ENCODE data around the gene AAR2.

The AAR2 gene

DNA sequence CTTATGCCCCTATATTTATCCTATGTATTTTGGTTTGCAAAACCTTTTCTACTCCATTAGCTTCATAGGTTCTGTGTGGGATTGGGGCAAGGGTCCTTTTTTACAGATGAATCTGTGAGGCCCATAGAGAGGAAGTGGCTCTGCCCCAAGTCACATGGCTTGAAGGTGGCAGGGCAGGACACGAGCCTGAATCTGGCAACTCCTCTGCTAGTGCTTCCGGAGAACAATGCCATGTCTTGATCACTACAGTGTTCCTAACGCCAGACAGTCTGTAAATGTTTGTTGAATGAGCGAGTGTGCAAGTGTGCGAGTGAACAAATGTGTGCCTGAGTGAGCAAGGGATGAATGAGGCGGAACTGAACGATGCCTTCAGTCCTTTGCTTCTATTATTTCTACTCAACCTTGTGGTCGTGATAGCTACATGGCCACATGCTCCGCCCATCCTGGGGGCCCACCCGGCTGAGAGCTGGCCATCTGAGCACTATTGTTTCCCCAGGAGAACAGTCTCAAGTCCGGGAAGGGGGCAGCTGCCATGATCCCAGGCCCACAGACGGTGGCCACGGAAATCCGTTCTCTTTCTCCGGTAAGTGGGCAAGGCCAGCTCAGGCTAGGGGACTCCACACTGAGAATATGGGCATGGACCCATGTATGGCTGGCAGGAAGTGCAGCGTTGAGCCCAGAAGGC lies 17.8 kb upstream of the AAR2 start:
- Histone ChIP-seq H3K9me3 (ENCODE audit: control insufficient read depth, low read length) (no peaks in the 10 kb centered on the region), H3K27ac (ENCODE audit: low read depth, low read length, severe bottlenecking) (no peak overlapping the region), H3K36me3 (ENCODE audit: control insufficient read depth, insufficient read depth, low read length) (peaks cover 12% of the 10 kb centered on the region), H3K4me3 (ENCODE audit: extremely low read depth, insufficient read depth, low read length, poor library complexity, severe bottlenecking) (no peak overlapping the region), H3K4me1 (ENCODE audit: control insufficient read depth, insufficient read depth, low read length, poor library complexity, severe bottlenecking) (no peaks in the 10 kb centered on the region)
- WGBS, 2 experiments (ENCODE audit: insufficient coverage in 2 of 2), result 91% methylated on average over 14 to 16 of the region's 16 CpGs

DNA sequence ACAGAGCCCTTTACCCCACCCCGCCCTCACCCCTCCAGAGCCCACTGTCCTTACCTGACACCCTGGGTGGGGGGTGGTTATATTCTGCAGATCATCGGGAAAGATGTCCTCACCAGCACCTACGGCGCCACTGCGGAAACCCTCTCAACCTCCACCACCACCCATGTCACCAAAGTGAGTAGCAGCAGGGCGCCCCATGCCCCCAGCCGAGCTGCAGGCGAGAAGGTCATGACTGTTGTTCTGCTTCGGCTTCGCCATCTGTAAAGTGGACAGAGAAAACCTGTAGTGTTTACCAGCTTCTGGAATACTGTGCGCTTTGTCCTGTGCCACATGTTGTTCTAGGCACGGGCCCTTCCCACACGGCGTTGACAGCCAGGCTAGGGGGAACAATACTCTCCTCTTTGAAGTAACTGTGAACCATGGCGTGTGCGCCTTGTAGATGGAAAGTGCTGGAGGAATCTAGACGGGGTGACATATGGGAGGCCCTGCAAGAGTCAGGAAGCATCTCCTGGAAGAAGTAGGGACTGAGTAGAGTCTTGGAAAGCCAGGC lies 16.5 kb upstream of the AAR2 start:
- Histone ChIP-seq H3K27ac (ENCODE audit: low read depth, low read length, severe bottlenecking) (no peak overlapping the region), H3K9me3 (ENCODE audit: control insufficient read depth, low read length) (no peaks in the 10 kb centered on the region), H3K4me3 (ENCODE audit: extremely low read depth, insufficient read depth, low read length, poor library complexity, severe bottlenecking) (no peak overlapping the region), H3K4me1 (ENCODE audit: control insufficient read depth, insufficient read depth, low read length, poor library complexity, severe bottlenecking) (no peaks in the 10 kb centered on the region), H3K36me3 (ENCODE audit: control insufficient read depth, insufficient read depth, low read length) (peaks cover 12% of the 10 kb centered on the region)
- WGBS, 2 experiments (ENCODE audit: insufficient coverage in 2 of 2), result 97 to 98% methylated on average over 9 to 12 of the region's 17 CpGs

DNA sequence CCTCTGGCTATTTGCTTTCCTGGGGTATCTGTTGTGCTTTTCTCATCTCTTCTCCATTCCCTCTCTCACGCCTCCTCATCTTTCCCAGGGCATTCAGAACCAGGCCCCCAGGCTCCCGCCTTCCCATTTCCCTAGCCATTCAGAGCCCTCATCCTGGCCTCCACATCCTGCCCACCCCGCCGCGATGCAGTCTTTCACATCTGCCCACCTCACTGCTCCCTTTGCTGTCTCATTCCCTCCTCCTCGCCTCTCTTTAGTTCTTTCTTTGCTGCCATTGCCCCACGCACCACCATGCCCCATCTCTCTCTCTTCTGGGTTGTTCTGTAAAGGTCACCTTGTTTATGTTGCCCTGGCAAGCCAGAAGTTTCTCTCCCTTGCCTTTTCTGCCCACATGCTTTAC lies 10.6 kb upstream of the AAR2 start:
- H3K36me3 ChIP-seq (ENCODE audit: control insufficient read depth, insufficient read depth, low read length), result peaks cover 7% of the 10 kb centered on the region
- no peak overlapping the region for H3K4me3 ChIP-seq (ENCODE audit: extremely low read depth, insufficient read depth, low read length, poor library complexity, severe bottlenecking)
- 78 to 84% methylated on average over 6 to 7 of the region's 7 CpGs for WGBS, 2 experiments (ENCODE audit: insufficient coverage in 2 of 2)
- no peaks in the 10 kb centered on the region for H3K9me3 ChIP-seq (ENCODE audit: control insufficient read depth, low read length)
- no peak overlapping the region for H3K27ac ChIP-seq (ENCODE audit: low read depth, low read length, severe bottlenecking)
- H3K4me1 ChIP-seq (ENCODE audit: control insufficient read depth, insufficient read depth, low read length, poor library complexity, severe bottlenecking), result no peaks in the 10 kb centered on the region

DNA sequence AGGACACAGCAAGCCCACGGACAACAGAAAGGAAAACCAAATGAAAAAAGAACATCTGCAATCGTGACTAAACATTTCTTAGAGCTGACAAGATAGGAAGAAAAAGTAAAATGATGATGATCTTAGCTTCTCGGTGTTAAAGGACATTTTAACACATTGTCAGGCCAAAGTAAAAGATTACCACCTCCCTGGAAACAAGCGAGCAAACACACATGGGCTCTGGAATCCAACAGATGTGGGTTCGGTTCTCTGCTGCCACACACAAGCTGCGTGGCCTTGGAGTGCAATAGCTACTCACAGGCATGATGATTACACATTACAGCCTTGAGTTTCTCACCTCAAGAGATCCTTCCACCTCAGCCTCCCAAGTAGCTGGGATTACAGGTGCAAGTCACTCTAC lies 7.5 kb upstream of the AAR2 start:
- Histone ChIP-seq H3K4me1 (ENCODE audit: control insufficient read depth, insufficient read depth, low read length, poor library complexity, severe bottlenecking) (no peaks in the 10 kb centered on the region), H3K36me3 (ENCODE audit: control insufficient read depth, insufficient read depth, low read length) (no peaks in the 10 kb centered on the region), H3K27ac (ENCODE audit: low read depth, low read length, severe bottlenecking) (no peak overlapping the region), H3K4me3 (ENCODE audit: extremely low read depth, insufficient read depth, low read length, poor library complexity, severe bottlenecking) (no peak overlapping the region), H3K9me3 (ENCODE audit: control insufficient read depth, low read length) (no peaks in the 10 kb centered on the region)
- WGBS, 2 experiments (ENCODE audit: insufficient coverage in 2 of 2), result 87 to 95% methylated on average over 2 to 6 of the region's 6 CpGs

DNA sequence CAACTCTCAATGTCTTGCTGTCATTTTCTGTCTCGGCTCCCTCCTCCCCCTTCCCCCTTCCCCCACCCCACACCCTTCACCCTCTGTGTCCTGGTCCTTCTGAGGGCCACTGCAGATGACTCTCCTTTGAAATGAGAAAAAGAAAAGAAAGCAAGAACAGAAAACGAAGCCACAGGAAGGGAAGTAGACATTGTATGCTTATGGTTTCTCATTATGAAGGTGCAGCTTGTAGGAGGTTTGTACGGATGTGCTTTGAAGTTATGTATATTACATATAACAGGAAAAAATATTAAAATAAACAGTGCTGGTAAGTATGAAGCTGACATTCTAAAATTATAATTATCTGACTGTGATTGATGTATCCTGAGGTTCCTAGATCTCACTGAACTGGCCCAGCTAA lies 6.3 kb upstream of the AAR2 start:
- 71 to 83% methylated on average over 1 to 2 of the region's 3 CpGs for WGBS, 2 experiments (ENCODE audit: insufficient coverage in 2 of 2)
- no peak overlapping the region for H3K4me3 ChIP-seq (ENCODE audit: extremely low read depth, insufficient read depth, low read length, poor library complexity, severe bottlenecking)
- no peaks in the 10 kb centered on the region for H3K4me1 ChIP-seq (ENCODE audit: control insufficient read depth, insufficient read depth, low read length, poor library complexity, severe bottlenecking)
- H3K27ac ChIP-seq (ENCODE audit: low read depth, low read length, severe bottlenecking), result no peak overlapping the region
- no peaks in the 10 kb centered on the region for H3K36me3 ChIP-seq (ENCODE audit: control insufficient read depth, insufficient read depth, low read length)
- no peaks in the 10 kb centered on the region for H3K9me3 ChIP-seq (ENCODE audit: control insufficient read depth, low read length)

DNA sequence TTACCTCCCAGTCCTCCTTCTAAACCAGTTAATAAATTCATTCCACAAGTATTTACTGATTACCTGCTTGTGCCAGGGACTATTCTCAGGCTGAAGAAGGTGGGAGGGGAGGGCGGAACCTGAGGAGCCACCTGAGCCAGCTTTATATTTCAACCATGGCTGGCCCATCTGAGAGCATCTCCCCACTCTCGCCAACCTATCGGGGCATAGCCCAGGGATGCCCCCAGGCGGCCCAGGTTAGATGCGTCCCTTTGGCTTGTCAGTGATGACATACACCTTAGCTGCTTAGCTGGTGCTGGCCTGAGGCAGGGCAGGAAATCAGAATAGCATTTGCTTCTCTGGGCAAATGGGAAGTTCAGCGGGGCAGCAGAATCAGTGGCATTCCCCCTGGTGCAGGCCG lies 4.9 kb upstream of the AAR2 start:
- no peaks in the 10 kb centered on the region for H3K9me3 ChIP-seq (ENCODE audit: control insufficient read depth, low read length)
- no peaks in the 10 kb centered on the region for H3K36me3 ChIP-seq (ENCODE audit: control insufficient read depth, insufficient read depth, low read length)
- no peak overlapping the region for H3K27ac ChIP-seq (ENCODE audit: low read depth, low read length, severe bottlenecking)
- H3K4me1 ChIP-seq (ENCODE audit: control insufficient read depth, insufficient read depth, low read length, poor library complexity, severe bottlenecking), result no peaks in the 10 kb centered on the region
- no peak overlapping the region for H3K4me3 ChIP-seq (ENCODE audit: extremely low read depth, insufficient read depth, low read length, poor library complexity, severe bottlenecking)
- WGBS, 2 experiments (ENCODE audit: insufficient coverage in 2 of 2), result 83 to 91% methylated on average over 6 to 7 of the region's 7 CpGs

DNA sequence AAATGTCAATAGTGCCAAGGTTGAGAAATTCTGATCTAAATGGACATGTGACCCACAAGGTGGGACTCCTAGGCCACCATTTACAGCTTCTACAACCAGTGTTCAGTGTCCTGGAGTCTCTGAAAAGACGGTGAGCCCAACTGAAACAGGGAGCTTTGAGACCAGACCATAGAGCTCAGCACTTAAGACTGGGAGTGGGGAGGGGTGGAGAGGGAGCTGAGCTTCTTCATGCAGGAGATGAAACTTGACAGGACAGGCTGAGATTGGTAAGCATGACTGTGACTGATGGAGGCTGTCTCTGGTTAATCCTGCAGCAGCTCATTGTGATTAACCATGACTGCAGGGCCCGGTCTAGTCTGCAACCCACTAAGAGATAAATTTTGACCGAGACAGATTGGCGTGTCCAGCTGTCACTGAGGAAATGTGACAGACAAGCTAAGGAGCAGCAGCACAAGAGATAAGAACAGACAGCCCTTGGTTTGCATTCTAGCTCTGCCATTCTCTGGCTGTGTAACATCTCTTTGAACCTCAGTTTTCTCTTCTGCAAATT lies 1.4 kb upstream of the AAR2 start:
- Histone ChIP-seq H3K36me3 (ENCODE audit: control insufficient read depth, insufficient read depth, low read length) (peaks cover 12% of the 10 kb centered on the region), H3K27ac (ENCODE audit: low read depth, low read length, severe bottlenecking) (no peak overlapping the region), H3K4me1 (ENCODE audit: control insufficient read depth, insufficient read depth, low read length, poor library complexity, severe bottlenecking) (peaks cover 5% of the 10 kb centered on the region), H3K4me3 (ENCODE audit: extremely low read depth, insufficient read depth, low read length, poor library complexity, severe bottlenecking) (no peak overlapping the region), H3K9me3 (ENCODE audit: control insufficient read depth, low read length) (no peaks in the 10 kb centered on the region)
- WGBS, 2 experiments (ENCODE audit: insufficient coverage in 2 of 2), result 93 to 97% methylated on average over 4 of the region's 4 CpGs

DNA sequence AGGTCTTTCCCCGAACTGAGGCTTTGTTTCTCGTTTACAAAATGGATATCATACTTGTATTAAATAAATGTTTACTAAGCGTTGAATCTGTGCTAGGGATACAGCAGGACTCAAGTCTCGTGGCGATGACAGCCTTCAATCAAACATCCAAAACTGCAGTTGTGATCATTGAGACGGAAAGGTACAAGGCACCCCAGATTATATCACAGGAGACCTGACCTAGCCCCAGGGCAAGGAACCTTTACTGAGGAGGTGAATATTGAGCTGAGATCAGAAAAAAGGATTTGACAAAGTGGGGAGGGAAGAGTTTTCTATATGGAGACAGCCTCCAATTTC lies 476 bp downstream of the AAR2 start:
- Histone ChIP-seq H3K9me3 (ENCODE audit: control insufficient read depth, low read length) (no peaks in the 10 kb centered on the region), H3K27ac (ENCODE audit: low read depth, low read length, severe bottlenecking) (peak overlapping the region; percentile 80), H3K36me3 (ENCODE audit: control insufficient read depth, insufficient read depth, low read length) (peaks cover 29% of the 10 kb centered on the region), H3K4me3 (ENCODE audit: extremely low read depth, insufficient read depth, low read length, poor library complexity, severe bottlenecking) (peak overlapping the region; percentile 67), H3K4me1 (ENCODE audit: control insufficient read depth, insufficient read depth, low read length, poor library complexity, severe bottlenecking) (peaks cover 5% of the 10 kb centered on the region)
- 0 to 5% methylated on average over 1 to 4 of the region's 6 CpGs for WGBS, 2 experiments (ENCODE audit: insufficient coverage in 2 of 2)

DNA sequence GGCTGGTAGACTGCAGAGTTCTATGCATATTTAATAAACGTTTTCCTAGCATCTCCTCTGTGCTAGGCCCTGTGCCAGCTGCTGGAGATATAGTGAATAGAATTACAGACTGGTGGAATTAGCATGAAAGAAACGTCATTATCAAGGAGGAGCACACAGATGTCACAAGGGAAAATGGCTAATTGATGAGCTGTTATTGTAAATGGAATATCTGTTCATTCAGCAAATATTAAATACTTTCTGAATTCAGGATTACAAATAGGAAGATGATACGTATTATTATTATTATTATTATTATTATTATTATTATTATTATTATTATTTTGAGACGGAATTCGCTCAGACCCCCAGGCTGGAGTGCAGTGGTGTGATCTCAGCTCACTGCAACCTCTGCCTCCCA lies 1.2 kb downstream of the AAR2 start:
- 100% methylated on average over 1 of the region's 5 CpGs; no CpG with 5 or more reads in 1 of the 2 experiments for WGBS, 2 experiments (ENCODE audit: insufficient coverage in 2 of 2)
- Histone ChIP-seq H3K9me3 (ENCODE audit: control insufficient read depth, low read length) (no peaks in the 10 kb centered on the region), H3K4me3 (ENCODE audit: extremely low read depth, insufficient read depth, low read length, poor library complexity, severe bottlenecking) (peak overlapping the region; percentile 67), H3K27ac (ENCODE audit: low read depth, low read length, severe bottlenecking) (no peak overlapping the region), H3K36me3 (ENCODE audit: control insufficient read depth, insufficient read depth, low read length) (peaks cover 36% of the 10 kb centered on the region), H3K4me1 (ENCODE audit: control insufficient read depth, insufficient read depth, low read length, poor library complexity, severe bottlenecking) (peaks cover 5% of the 10 kb centered on the region)

DNA sequence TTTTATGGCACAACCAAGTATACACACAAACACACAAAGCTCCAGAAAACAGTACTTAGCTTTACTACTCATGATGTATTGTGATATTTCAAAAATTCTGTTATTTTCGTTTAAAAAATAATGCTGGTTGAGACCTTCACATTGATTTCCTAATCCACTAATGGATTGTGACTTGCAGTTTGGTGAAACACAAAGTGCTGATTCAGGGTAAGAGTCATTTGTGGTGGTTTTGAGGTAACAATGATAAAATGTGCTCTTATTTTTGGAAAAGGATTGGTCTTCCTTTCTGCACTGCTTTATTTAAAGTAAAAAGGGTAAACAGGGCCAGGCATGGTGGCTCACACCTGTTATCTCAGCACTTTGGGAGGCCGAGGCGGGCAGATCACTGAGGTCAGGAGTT lies 1.9 kb downstream of the AAR2 start:
- Histone ChIP-seq H3K4me1 (ENCODE audit: control insufficient read depth, insufficient read depth, low read length, poor library complexity, severe bottlenecking) (peaks cover 5% of the 10 kb centered on the region), H3K9me3 (ENCODE audit: control insufficient read depth, low read length) (no peaks in the 10 kb centered on the region), H3K27ac (ENCODE audit: low read depth, low read length, severe bottlenecking) (no peak overlapping the region), H3K4me3 (ENCODE audit: extremely low read depth, insufficient read depth, low read length, poor library complexity, severe bottlenecking) (no peak overlapping the region), H3K36me3 (ENCODE audit: control insufficient read depth, insufficient read depth, low read length) (peaks cover 43% of the 10 kb centered on the region)
- WGBS, 2 experiments (ENCODE audit: insufficient coverage in 2 of 2), result 100% methylated on average over 1 to 2 of the region's 3 CpGs

DNA sequence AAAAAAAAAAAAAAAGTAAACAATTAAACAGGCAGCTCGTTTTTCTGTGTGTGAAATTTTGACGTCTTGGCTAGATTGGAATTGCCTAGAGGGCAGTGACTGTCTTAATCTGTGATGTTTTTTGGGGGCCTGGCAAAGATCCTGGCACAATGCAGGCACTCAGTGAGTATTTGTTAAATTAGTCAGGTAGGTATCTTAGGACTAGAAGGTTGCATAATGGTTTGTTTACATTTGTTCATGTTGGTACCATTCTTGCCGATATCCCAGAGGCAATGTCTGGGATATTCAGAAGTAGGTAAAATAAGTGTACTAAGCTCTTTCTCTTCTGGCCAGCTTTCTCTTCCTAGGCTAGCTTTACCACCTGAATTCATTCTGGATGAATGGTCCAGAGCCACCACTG lies 2.5 kb downstream of the AAR2 start:
- peaks cover 5% of the 10 kb centered on the region for H3K4me1 ChIP-seq (ENCODE audit: control insufficient read depth, insufficient read depth, low read length, poor library complexity, severe bottlenecking)
- no peak overlapping the region for H3K4me3 ChIP-seq (ENCODE audit: extremely low read depth, insufficient read depth, low read length, poor library complexity, severe bottlenecking)
- H3K9me3 ChIP-seq (ENCODE audit: control insufficient read depth, low read length), result no peaks in the 10 kb centered on the region
- WGBS, 2 experiments (ENCODE audit: insufficient coverage in 2 of 2), result 90 to 100% methylated on average over 2 to 3 of the region's 3 CpGs
- no peak overlapping the region for H3K27ac ChIP-seq (ENCODE audit: low read depth, low read length, severe bottlenecking)
- H3K36me3 ChIP-seq (ENCODE audit: control insufficient read depth, insufficient read depth, low read length), result peaks cover 48% of the 10 kb centered on the region

Measured in mesodermal cell (in vitro differentiated cells).